ENCODE results near the gene LONRF2.

LONRF2 gene

GRCh38 chr2:100236166-100236565, 86.1 kb downstream of the LONRF2 start:
- DNase-seq (ENCODE audit: low read depth, low spot score), result no peak

GRCh38 chr2:100235581-100235980, 86.7 kb downstream of the LONRF2 start:
- no peak for DNase-seq (ENCODE audit: low read depth, low spot score)

- DNase-seq (ENCODE audit: low read depth, low spot score), result no peak
Measured at GRCh38 chr2:100235098-100235497, 87.2 kb downstream of the LONRF2 start.

GRCh38 chr2:100234141-100234540, 88.2 kb downstream of the LONRF2 start:
- DNase-seq (ENCODE audit: low read depth, low spot score), result no peak

- no peak for DNase-seq (ENCODE audit: low read depth, low spot score)
Measured at GRCh38 chr2:100233061-100233460, 89.2 kb downstream of the LONRF2 start.

- DNase-seq (ENCODE audit: low read depth, low spot score), result no peak
Measured at GRCh38 chr2:100230754-100231153, 91.5 kb downstream of the LONRF2 start.

- no peak for DNase-seq (ENCODE audit: low read depth, low spot score)
Measured at GRCh38 chr2:100228967-100229366, 93.3 kb downstream of the LONRF2 start.

- DNase-seq (ENCODE audit: low read depth, low spot score), result no peak
Measured at GRCh38 chr2:100228415-100228814, 93.9 kb downstream of the LONRF2 start.

- DNase-seq (ENCODE audit: low read depth, low spot score), result no peak
Measured at GRCh38 chr2:100224988-100225710, 97.2 kb downstream of the LONRF2 start.

- no peak for DNase-seq (ENCODE audit: low read depth, low spot score)
Measured at GRCh38 chr2:100223502-100223901, 98.8 kb downstream of the LONRF2 start.
